HG02623 (cell line): ENCODE data around the gene SULT4A1.

Experiments
- ATAC-seq: cut with Tn5 transposase; IDR thresholded peaks from one replicate; pipeline ENCODE4 v1.9.1; 2021; ENCODE audit warnings: moderate library complexity; ENCODE audit not compliant: unreplicated experiment

The SULT4A1 gene

DNA sequence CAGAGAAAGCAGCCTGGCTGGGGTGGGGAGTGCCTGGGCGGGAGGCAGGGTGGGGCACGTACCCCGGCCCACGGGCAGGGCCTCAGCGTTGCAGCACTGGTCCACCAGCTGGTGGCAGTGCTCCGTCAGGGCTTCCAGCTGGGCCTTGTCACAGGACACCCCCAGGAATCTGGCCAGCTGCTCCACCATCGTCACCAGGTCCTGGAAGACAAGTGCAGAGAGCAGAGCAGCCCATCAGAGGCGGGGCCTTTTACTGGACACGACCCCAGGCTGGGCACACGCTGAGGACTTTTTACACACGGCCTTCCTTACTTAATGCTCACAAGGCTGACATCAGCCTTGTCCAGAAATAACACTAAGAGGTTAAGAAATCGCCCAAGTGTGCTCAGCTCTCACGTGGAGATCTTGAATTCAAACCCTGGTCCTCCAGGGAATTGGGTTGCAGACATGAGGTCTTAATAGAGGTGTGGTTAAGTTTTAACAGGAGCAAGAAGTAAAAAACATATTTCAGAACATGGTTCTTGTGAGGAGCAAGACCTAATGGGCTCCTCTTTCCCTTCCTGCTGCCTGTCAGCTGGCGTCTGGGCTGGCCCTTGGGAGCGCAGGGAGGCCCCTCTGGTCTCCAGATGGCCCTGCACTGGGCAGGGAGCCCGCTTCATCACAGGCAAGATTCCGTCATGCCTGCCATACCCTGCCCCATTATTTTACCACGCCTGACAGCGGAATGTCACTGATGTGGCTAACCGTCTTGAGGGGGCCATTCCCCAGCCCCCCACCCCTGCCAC is 33.1 kb downstream of the SULT4A1 start:
- no peak for ATAC-seq

DNA sequence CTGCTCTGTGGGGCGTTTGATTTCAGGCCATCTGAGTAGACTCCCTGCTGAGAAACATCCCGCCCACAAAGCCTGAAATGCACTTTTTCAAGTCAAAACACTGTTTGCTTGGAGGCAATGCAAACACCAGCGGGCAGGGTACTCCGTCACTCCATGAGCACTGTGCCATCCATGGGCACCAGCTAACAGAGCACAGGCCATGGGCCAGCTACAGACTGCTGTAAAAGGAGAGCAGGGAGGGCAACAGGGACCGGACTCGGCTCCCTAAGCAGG is 33.7 kb downstream of the SULT4A1 start:
- ATAC-seq: no peak

DNA sequence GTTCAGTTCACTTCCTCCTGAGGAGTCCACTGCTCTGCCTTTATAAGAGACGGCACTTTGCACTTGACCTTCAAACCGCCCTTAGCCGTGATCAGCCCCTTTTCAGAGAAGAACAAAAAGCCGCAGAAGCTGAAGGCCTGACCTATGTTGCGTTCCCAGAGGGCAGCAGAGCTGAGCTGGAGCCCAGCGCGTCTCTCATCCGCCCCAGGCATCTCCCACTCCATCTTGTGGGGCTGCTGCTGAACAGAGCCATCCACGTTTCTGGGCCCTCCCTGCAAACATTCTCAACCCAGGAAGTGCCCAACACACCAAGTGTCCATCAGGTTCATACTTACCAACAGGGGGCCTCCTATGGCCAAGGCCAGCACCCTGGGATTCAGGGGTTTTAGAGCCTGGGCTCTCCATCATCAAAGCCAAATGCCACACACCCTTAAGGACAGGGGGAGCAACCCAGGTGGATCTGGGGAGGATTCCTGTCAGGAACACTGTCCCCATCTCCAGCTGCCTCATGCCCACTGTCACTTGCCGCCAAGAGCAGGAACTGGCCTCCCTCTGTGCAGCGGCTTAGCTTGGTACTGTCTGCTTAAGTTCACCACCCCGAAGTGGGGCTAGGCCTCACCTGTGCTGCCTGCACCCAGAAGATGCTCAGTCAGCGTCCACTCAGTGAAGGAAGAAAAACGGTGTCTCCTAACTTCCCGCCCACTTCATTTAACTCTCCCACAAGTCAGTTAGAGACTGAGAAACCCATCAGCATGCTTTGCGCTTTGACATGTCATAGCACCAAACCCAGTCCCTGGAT is 34.2 kb downstream of the SULT4A1 start:
- no peak for ATAC-seq

DNA sequence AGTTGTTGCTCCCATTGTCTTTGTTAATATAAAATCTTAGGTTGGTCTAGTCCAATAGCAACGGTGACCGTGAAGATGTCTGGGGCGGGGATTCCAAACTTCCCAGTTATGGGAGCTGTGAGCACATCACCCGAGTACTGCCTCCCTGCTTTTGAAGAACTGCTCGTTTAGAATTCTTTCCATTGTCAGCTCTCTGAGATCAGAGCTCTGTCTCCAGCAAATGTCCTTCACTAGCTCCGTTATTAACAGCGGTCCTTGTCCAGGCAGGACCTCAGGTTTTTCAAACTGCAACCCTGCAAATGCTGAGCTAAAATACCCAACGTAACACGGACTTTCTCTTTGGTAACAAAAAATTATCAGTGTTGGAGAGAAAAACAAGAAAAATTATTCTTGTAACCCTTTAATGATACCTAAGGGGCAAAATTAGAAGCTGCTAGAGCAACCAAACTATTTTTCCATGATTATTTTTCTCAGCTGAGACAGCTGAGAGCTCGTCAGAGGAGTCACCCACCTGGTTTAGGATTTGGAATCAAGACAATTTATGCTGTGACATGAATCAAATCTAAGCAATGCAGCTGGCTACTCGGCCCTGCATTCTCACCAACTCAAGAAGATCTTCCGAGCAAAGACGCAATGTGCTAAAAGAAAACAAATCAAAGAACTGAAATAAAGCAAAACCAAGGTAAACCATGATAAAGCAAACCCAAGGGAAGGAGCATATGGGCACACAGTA is 35.1 kb downstream of the SULT4A1 start:
- ATAC-seq: no peak

DNA sequence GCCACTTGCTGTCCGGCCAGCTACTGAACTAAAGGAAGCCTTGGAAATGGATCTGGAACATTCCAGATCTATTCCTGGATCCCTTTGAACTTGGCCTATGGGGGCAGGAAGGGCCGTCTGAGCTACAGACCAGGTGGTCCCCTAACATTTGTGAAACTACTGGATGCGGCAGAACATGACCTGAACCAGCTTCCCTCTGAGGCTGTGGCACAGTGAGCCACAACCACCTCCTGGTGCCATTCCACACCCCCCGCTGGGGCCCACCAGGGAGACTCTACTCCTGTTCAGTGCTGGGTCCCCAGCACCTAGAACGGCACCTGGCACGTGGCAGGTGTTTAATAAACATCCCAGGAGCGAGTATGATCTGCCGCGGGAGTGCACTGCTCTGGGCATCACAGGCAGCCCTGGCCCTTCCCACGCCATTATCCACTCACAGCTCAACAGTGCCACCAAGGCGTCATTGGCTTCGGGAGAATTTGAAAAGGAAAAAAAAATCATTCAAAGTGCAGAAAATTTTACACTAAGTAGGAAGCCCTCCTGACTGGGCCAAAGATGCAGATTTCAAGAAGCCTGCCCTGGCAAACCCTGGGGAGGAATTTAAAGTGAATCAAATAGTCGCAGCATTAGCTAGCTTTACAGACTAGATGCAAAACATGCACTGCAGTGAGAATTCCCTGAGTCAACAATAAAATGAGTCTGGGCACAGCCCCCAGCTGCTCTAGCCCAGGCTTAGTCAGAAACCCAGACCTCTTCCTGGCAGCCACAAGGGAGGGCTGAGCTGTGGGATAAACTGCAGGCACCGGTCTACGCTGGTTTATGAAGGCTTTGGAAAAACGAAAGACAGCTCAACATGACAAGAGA is 35.9 kb downstream of the SULT4A1 start:
- ATAC-seq: no peak

DNA sequence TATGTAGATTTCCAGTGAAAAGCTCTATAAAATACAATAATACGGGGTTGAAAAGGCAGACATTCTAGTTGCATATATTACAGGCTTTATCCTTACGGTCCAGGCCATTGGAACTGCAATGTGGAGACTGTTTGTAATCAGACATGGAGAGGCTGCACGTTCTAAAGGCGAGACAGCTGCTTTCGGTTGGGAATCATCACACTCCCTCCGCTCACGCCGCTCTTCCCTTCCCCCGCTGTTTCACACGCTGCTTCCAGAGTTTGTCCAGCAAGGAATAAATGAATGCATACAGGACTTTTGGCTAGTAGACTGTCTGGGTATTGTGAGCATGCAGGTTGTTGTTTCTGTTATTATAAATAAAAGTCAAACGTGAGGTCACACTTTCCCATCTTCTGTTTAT is 36.7 kb downstream of the SULT4A1 start:
- ATAC-seq: no peak

DNA sequence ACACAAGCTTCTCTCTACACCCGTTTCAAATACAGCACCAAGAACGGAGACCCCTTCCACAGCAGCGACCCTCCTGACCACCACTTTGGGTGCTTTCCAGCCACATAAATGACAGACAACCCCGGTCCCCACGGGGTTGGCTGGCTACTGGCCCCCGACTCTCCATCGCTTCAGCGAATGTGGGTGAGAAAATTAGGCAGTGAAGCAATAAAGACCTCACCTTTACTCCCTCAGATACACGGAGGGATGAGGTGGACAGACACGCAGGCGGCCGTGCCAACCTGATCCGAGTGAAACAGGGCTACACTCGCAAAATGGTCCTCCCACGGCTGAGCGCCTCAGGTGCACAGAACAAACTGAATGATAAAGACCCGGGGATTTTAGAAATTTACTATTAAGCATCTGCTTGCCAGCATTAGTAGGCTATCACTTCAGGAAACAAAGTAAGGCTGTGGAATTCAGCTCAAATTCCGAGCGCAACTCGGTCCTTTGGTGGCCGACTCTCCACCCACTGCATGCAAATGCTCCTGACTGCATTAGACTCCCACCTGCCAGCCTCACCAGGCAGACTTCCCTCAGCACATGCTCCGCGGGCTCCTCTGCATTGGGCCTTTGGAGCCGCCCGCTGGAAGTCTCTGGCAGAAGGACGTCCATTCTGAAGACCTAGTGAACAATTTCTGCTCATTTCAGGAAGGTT is 37.4 kb downstream of the SULT4A1 start:
- ATAC-seq: no peak

DNA sequence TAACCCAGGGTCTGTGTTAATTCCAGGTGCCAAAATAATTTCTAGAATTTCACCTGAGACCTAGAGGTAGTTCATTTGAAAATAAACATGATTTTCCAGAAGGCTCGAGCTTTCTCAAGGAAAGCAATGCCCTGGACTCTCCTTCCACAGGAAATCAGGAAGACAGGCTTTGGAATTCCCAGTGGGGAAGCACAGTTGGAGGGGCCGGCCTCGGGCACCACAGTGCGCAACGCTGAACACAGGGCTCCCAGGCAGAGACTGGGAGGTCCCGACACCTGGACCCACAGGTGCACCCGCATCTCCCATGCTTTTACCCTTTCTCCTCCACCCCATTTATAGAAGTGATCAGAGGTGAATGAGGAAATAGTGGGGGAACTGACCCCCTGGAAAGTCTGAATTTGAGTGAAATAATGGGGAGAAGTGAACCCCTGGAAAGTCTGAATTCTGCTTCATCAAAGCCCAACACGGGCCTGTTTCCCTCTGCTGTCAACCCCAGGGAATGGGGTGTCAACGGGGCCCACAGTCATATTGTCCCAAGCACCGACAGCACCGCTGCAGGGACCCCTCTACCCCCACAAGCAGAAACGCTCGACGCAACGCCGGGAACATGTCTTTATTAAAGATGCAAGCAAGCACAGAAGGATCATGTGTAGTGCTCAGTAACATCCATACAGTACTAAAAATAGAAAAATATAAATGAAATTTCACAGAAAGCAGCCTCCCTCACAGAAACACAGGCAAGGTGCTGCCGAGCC is 38.2 kb downstream of the SULT4A1 start:
- ATAC-seq: no peak

DNA sequence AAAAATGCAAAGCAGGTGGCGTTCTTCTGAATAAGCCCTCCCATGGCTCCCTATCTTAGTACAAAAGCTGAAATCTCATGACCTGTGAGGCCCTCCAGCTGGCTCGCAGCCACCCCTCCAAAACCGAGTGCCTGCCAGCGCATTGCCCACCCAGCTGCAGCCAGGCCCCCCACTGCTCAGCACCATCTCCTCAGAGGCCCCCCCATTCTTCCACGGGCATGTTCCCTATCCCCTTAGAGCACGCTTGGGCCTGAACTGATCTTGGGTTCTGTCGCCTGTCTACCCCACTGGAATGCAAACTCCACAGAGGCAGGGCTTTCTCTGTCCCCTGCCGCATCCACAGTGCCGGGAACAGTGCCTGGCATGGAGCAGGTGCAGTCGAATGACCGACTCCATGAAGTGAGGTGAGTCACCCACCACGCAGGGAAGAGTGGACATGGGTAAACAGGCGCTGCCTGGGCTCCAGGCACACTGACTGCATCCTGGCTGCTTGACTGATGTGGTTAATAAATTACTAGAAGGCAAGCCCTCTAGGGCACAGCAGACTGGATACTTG is 38.9 kb downstream of the SULT4A1 start:
- ATAC-seq: no peak

DNA sequence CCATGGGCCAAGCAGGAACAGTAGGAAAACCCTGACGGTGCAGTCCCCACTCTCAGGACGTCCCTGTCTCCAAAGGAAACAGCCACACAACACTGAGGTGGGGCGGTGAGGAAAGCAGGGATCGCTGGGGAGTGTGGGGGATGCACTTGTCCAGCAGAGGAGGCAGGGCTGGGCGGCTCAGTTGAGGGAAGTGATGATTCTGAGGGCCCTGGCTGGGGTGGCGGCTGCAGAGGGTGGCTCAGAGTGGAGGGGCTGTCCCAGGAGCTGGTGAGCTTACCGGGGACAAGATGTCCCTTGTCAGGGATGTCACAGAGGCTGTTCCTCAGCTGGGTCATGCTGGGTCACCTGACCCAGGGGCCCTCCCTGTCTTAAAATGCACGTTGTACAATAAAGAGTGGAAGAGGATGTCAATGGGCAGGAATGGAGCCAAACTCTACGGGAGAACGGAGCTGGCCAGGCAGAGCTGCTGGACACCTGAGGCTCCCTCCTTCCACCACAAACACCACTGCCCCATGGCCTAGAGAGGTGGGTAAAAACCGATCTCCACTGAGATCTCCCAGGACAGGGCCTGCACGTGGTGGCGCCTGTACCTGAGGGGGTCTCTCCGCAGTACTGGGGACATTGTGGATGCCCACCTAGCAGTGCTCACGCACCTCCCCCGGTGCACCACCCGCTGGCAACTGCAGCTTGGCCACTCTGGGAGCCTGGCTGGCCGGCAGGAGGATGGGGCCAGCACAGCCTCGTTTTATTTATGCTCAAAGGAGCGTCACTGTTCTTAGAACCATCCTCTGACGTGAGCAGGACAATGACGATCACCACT is 40.5 kb downstream of the SULT4A1 start:
- ATAC-seq: no peak

DNA sequence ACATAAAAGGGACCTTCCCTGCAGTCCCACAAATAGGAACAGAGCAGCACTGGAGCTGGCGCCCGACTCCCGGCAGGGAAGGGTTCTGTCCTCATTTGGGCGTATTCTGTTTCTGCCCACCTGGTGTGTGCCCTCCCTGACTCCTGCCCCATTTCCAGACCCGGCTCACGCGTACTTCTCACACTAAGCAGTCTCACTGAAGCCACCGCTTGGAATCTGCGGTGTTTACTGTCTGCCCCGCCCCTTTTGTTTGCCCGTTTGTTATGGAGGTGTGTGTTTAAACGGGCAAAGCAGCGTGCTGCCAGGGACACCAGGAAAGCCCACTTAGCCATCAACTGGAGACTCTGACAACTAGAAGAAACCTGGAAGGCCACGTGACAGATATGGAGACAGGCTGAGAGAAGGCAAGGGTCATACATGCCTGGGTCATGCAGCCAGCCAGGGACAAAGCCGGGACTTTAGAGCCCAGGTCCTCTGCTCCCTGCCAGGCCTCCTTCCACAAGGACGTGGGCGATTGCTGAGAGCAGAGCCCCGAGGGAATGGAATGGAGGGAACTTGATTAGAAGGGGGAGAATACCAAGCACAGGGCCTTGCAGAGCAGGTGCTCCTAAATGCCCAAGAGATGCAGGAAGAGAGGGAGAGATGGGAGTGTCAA is 41.5 kb downstream of the SULT4A1 start:
- no peak for ATAC-seq

DNA sequence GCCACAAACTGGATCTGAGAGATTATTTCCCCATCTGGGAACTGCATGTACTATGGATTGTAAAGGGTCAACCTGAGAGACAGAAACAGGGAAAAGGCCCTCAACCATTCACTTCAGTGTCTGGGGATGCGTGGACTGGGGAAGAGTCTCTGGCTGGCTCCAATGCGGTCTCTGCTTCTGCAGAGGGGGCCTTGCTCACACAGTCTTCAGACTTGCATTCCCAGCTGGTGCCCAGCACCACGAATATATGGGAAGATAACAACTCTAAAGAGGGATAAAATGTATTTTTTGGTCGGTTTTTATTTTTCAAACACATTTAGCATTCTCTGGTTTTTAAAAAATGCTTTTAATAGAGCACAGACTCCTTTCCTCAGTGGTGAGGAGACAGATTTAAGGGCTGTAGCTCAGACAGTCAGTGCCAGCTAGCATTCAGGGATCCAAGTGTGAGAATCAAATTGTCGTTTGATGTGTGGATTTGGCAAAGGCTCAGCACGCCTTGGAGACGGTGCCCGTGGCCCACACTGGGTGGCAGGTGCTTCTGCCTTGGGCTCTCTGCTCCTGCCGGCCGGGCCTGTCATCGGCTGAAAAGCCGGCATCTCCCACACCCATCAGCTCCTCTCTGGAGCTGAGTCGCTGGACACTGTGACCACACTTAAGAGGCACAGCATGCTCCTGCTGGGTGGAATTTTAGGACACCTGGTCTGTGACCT is 42.2 kb downstream of the SULT4A1 start:
- ATAC-seq: no peak

DNA sequence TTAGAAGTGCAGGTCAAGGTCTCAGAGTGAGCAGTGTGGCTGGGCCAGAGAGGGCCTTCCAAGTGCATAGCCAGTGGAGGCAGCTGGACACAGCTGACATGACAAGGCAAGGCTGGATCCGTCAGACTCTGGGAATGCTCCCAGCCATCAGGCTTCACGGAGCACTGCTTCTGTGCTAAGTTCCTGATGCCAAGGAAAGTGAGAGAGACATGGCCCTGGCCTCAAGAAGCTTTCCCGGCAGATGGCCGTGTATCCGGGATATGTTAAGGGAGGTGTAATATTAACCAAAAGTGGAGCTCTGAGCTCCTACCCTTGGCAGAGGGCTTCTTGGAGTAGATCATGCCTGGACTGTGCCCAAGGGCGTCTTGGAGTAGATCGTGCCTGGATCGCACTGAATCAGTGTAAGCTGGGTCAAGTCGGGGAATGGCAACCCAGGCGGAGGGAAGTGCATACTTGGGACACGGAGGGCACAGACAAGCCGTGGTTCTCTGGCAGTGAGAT is 42.8 kb downstream of the SULT4A1 start:
- ATAC-seq: no peak

DNA sequence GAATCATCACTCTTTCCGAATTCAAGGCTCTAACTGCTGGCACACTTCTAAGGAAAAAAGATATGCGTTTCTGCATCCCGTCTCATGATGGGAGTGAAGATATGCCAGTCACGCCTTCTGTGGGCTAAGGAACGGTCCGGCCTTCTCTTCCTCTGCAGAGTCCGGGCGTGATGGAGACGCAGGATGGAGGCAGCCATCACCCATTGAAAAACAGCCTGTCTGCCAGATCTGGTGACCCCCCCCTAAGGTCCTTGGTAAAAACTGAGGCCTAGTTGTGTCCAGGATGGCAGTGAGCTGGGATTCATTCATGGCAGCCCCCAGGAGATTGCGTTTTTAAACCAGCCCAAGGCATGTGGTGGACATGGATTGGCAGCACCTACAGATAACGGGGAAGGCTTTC is 43.3 kb downstream of the SULT4A1 start:
- no peak for ATAC-seq

DNA sequence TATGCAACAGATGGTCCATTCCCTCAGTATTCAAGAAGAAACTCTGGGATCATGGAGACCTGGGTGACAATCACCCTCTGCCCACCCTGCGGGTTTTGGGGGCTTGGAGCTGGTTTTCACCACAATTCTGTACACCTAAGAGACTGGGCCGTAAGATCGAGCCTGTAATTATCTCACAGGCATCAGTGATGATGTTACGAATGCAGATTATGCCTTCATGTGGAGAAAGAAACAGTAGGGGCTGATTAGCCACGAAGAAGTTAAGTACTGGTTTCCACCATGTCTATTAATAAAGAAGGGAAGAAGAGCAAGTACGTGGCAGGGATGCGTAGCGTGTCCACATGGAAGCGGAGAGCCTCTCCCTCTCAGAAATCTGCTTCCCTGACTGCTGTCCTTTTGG is 44.9 kb downstream of the SULT4A1 start:
- ATAC-seq: no peak

DNA sequence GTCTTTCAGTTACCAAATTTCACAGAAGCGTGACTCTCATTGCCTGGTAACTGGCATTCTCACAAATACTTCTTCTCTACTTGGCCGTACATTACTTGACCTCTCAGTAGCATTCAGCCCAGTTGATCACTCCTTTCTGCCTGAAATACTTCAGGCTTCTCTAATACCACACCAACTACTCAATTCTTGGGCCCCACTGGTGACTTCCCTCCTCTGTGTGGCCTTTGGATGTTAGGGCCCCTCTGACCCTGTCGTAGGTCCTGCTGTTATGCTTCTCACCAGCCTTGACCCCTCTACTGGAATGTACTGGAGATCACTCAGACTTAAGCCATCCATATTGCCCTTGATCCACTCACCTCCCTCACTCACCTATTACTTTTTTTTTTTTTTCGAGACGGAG is 48.0 kb downstream of the SULT4A1 start:
- ATAC-seq: no peak

DNA sequence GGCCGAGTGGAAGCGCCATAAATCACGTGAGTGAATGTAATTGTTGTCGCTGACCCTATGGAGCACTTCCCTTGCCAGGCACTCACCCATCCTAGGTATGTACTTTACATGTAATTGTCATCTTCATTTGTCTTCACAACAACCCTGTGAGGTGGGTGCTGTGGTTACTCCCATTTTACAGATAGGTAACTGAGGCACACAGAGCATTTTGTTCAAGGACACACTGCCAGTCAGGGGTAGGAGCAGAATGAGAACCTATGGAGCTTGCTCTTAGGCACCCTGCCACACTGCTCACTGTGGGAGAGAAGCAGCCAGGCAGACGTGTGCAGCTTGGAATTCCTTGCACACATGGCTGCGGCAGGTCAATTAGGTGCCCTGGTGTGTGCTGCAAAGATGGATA is 49.4 kb downstream of the SULT4A1 start:
- no peak for ATAC-seq
